ENCODE measurements around the gene PPP3CA.
A peak's percentile ranks its signal among the peaks of the same experiment; 100 is the strongest.

PPP3CA gene

GRCh38 chr4:101201421-101201820 is 145.9 kb downstream of the PPP3CA start:
- Mint-ChIP-seq H3K4me3 (no peak overlapping the region), H3K4me1 (ENCODE audit: low read depth) (peaks cover 49% of the 10 kb centered on the region), H3K27ac (no peak overlapping the region), H3K27me3 (no peaks in the 10 kb centered on the region), H3K9me3 (ENCODE audit: low read depth) (no peaks in the 10 kb centered on the region), H3K36me3 (peaks cover 2% of the 10 kb centered on the region)

GRCh38 chr4:101200561-101200960 is 146.8 kb downstream of the PPP3CA start:
- Mint-ChIP-seq H3K36me3 (peaks cover 4% of the 10 kb centered on the region), H3K27ac (no peak overlapping the region), H3K9me3 (ENCODE audit: low read depth) (no peaks in the 10 kb centered on the region), H3K4me1 (ENCODE audit: low read depth) (peaks cover 40% of the 10 kb centered on the region), H3K4me3 (no peak overlapping the region), H3K27me3 (no peaks in the 10 kb centered on the region)

DNA sequence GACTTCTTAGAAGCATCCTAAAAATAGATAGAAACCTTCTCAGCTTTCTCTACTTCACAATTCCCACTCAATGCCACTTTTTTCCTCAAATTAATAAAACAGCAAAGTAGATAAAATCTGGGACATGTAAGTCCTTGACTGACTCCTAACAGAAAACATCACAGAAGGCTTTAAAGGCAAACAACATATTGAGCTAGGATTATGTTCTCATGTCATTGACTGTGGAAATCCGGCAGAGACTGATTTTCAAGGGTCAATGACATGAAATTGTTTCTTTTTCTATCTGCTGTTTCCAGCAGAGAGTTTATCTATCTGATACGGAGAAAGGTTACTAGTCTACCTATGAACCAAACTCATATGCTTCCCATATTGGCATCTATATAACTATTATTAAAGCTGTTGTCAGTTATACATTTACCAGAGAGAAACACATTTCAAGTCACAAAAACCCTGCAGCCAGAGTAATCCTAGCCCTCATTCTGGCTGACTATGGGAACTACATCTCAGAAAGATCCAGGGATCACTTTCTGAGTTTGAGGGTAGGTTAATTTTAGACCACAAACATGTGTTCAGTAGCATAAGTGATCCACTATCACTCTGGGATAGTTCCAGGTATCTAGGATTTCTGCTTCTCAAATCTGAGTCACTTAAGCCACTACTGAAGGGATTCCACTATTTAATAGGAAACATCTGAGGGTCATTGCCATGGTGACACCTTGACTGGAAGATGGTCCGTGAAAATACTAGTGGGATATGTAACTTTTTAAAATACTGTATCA is 147.6 kb downstream of the PPP3CA start:
- Mint-ChIP-seq H3K4me1 (ENCODE audit: low read depth) (peaks cover 34% of the 10 kb centered on the region), H3K27ac (no peak overlapping the region), H3K4me3 (no peak overlapping the region), H3K36me3 (peaks cover 4% of the 10 kb centered on the region), H3K9me3 (ENCODE audit: low read depth) (no peaks in the 10 kb centered on the region), H3K27me3 (no peaks in the 10 kb centered on the region)

DNA sequence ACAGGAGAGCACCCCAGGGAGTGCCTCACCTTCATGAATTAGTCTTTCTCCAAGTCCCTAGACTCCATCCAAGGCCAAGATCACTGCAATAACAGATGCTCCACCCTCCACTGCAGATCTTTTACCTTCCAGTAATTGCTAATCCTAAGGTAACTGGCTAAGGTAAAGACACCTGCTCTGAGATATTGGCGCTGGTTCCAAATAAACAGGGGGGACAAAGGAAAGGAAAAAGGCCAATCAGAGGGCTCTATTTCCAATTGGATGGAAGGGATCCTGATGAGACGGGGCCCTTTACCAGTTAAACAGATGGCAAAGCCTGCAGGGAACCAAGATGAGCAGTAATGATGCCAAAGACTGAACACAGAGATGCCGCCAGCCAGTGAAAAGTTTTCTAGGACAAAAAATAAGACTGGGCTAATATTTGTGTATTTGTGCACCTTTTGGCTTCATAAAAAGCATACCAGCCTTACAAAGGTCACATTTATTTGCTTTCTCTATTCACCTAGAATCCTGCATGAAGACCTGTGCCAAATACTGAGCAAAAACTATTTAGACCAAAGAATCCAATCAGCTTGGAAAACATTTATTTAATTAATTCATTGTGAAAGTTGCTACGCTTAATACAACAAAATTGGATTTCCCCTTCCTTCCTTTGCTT is 148.5 kb downstream of the PPP3CA start:
- H3K9me3 Mint-ChIP-seq (ENCODE audit: low read depth) = no peaks in the 10 kb centered on the region
- H3K4me1 Mint-ChIP-seq (ENCODE audit: low read depth) = peaks cover 33% of the 10 kb centered on the region
- no peak overlapping the region for H3K4me3 Mint-ChIP-seq
- H3K27me3 Mint-ChIP-seq = no peaks in the 10 kb centered on the region
- H3K27ac Mint-ChIP-seq = peak overlapping the region; percentile 30
- peaks cover 4% of the 10 kb centered on the region for H3K36me3 Mint-ChIP-seq

DNA sequence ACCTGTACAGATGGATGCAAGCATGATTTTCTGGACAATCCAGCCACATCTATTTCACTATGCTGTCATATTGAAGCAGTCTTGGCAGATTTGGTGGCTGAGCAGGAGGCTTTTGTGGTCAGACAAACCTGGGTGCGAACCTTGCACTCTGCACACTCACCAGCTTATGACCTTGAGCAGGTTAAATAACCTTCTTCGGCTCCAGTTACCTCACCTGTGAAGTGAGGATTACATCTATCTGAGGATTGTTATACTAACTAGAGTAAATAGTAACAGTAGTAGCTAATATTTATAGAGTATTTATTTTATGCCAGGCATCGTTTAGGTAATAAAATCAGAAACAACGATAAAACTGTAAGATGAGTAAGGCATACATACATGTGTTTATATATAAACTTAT is 150.0 kb downstream of the PPP3CA start:
- Mint-ChIP-seq H3K27me3 (no peaks in the 10 kb centered on the region), H3K4me3 (no peak overlapping the region), H3K27ac (no peak overlapping the region), H3K36me3 (peaks cover 10% of the 10 kb centered on the region), H3K4me1 (ENCODE audit: low read depth) (peaks cover 33% of the 10 kb centered on the region), H3K9me3 (ENCODE audit: low read depth) (no peaks in the 10 kb centered on the region)

- Mint-ChIP-seq H3K4me3 (no peak overlapping the region), H3K27ac (no peak overlapping the region), H3K4me1 (ENCODE audit: low read depth) (peaks cover 27% of the 10 kb centered on the region), H3K27me3 (no peaks in the 10 kb centered on the region), H3K9me3 (ENCODE audit: low read depth) (no peaks in the 10 kb centered on the region), H3K36me3 (peaks cover 12% of the 10 kb centered on the region)
Measured at GRCh38 chr4:101192244-101192643, 155.1 kb downstream of the PPP3CA start.

DNA sequence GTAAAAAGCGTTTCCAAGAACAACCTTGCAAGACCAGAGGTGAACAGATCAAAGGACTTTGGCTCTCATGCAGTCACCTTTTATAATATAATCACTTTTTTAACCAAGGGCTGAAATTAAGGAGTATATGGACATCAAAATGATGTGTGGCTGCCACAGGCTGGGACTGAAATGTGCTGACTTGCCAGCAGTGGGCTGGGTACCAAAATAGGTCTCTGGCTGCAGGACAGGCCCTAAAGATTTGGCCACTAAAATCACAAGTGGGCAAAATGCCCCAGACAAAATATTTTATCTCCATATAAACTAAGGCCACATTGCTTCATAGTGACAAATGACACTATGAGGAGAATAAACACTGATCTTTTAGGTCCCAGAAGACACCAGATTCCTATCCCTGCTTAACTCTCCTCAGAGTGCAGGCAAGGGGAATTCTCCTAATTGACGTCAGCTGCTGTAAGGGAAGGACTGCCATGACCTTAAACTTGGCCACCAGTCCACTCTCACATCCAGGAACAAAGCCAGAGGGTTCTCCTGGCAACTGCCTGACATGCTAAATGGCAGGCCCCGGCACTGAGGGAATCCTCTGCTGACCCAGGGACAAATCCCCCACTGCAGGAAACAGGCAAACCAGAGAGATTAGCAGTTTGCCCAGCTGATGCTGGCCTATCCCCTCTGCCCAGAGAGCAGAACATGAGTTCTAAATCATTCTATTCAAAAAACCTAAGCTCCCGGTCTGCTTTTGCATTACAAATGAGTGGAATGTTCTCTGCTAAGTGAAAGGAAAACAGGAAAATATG is 155.8 kb downstream of the PPP3CA start:
- H3K27ac Mint-ChIP-seq = no peak overlapping the region

GRCh38 chr4:101190751-101191150 is 156.6 kb downstream of the PPP3CA start:
- no peak overlapping the region for H3K4me3 Mint-ChIP-seq
- H3K9me3 Mint-ChIP-seq (ENCODE audit: low read depth) = no peaks in the 10 kb centered on the region
- H3K4me1 Mint-ChIP-seq (ENCODE audit: low read depth) = peaks cover 27% of the 10 kb centered on the region
- H3K27ac Mint-ChIP-seq = no peak overlapping the region
- peaks cover 9% of the 10 kb centered on the region for H3K36me3 Mint-ChIP-seq
- H3K27me3 Mint-ChIP-seq = no peaks in the 10 kb centered on the region

More for the DNA sequence above, 155.8 kb downstream of the PPP3CA start:
- Mint-ChIP-seq H3K4me1 (ENCODE audit: low read depth) (peaks cover 27% of the 10 kb centered on the region), H3K27me3 (no peaks in the 10 kb centered on the region), H3K36me3 (peaks cover 10% of the 10 kb centered on the region), H3K9me3 (ENCODE audit: low read depth) (no peaks in the 10 kb centered on the region), H3K4me3 (no peak overlapping the region)

DNA sequence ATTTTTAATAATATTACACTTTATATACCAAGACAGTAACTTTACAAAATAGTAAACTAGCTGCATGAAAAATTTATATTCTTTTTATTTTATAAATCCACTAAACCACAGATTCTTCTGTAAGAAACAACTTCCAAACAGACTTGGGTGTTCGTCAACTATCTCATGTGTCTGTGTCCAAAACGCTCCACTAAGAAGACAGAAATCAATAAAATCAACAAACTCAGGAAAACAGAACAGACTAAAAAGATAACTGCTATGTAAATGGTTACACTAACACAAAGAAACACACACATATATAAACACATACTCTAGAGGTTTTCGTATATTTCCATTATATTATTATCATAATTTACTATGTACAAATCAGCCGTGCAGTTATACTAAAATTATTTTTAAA is 158.4 kb downstream of the PPP3CA start:
- H3K36me3 Mint-ChIP-seq = peaks cover 11% of the 10 kb centered on the region
- no peak overlapping the region for H3K27ac Mint-ChIP-seq
- H3K9me3 Mint-ChIP-seq (ENCODE audit: low read depth) = no peaks in the 10 kb centered on the region
- H3K27me3 Mint-ChIP-seq = no peaks in the 10 kb centered on the region
- H3K4me1 Mint-ChIP-seq (ENCODE audit: low read depth) = peaks cover 27% of the 10 kb centered on the region
- no peak overlapping the region for H3K4me3 Mint-ChIP-seq

DNA sequence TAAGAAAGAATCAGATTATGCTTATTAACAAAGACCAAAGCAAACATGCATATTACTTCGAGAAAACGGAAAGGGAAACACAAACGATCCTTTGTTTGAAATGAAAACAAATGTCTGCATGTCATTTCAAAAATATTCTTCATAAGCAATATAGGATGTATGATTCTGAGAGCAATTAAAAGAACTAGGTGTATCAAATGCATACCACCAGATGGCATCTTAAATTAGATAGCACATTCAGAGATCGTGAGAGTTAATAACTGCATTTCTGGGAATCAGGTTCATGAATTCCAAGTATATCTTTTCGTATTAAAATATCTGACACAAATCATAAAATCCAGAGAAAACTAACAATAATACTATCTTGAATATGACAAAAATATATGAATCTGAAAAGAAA is 159.5 kb downstream of the PPP3CA start:
- Mint-ChIP-seq H3K27me3 (no peaks in the 10 kb centered on the region), H3K27ac (no peak overlapping the region), H3K4me1 (ENCODE audit: low read depth) (peaks cover 27% of the 10 kb centered on the region), H3K9me3 (ENCODE audit: low read depth) (no peaks in the 10 kb centered on the region), H3K36me3 (peaks cover 18% of the 10 kb centered on the region), H3K4me3 (no peak overlapping the region)

- H3K9me3 Mint-ChIP-seq (ENCODE audit: low read depth) = no peaks in the 10 kb centered on the region
- H3K4me1 Mint-ChIP-seq (ENCODE audit: low read depth) = peaks cover 21% of the 10 kb centered on the region
- H3K27ac Mint-ChIP-seq = no peak overlapping the region
- no peak overlapping the region for H3K4me3 Mint-ChIP-seq
- peaks cover 18% of the 10 kb centered on the region for H3K36me3 Mint-ChIP-seq
- no peaks in the 10 kb centered on the region for H3K27me3 Mint-ChIP-seq
Measured at GRCh38 chr4:101186567-101187184, 160.7 kb downstream of the PPP3CA start.

DNA sequence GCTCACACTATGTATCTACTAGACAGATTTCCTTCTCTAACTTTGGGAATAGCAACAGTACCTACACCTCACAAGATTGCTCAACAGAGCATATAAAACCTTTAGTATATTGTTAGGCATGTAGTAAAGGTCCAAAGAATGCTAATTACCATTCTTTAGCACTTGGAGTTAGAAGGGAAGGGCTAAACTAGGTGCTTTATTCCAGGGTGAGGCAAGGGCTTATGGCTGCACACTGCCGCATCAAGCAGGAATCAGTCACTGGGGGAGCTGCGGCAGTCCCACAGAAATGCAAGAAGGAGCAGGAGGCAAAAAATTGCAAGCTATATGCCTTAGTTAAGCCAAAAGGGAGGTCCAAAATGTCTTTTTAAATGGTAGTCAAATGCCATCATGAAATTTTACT is 162.7 kb downstream of the PPP3CA start:
- Mint-ChIP-seq H3K4me1 (ENCODE audit: low read depth) (peaks cover 17% of the 10 kb centered on the region), H3K9me3 (ENCODE audit: low read depth) (no peaks in the 10 kb centered on the region), H3K27ac (no peak overlapping the region), H3K4me3 (no peak overlapping the region), H3K36me3 (peaks cover 17% of the 10 kb centered on the region), H3K27me3 (no peaks in the 10 kb centered on the region)

- Mint-ChIP-seq H3K27me3 (no peaks in the 10 kb centered on the region), H3K4me1 (ENCODE audit: low read depth) (peaks cover 11% of the 10 kb centered on the region), H3K9me3 (ENCODE audit: low read depth) (no peaks in the 10 kb centered on the region), H3K36me3 (peaks cover 16% of the 10 kb centered on the region), H3K27ac (no peak overlapping the region), H3K4me3 (no peak overlapping the region)
Measured at GRCh38 chr4:101183666-101184373, 163.5 kb downstream of the PPP3CA start.

GRCh38 chr4:101183221-101183620 is 164.1 kb downstream of the PPP3CA start:
- Mint-ChIP-seq H3K36me3 (peaks cover 16% of the 10 kb centered on the region), H3K27me3 (no peaks in the 10 kb centered on the region), H3K4me3 (no peak overlapping the region), H3K9me3 (ENCODE audit: low read depth) (no peaks in the 10 kb centered on the region), H3K27ac (no peak overlapping the region), H3K4me1 (ENCODE audit: low read depth) (peaks cover 11% of the 10 kb centered on the region)
